ENCODE measurements around the gene SUSD1. TPM values are rescaled to one million over a fixed set of nuclear protein-coding genes. Genes with fewer than 3 reads are reported as not detected.
A peak's percentile ranks its signal among the peaks of the same experiment; 100 is the strongest.

The SUSD1 gene
- total RNA-seq, 1 experiment from 2014 or later = 7.4 TPM

GRCh38 chr9:112170968-112171367 lies 4.1 kb downstream of the SUSD1 start:
- DNase-seq (no peak), ATAC-seq (no peak)
- Histone ChIP-seq H3K9me2 (replicated peaks; ENCODE audit: low read length) (no peaks in the 10 kb centered on the region), H3K27me3 (ENCODE audit: low read length) (no peaks in the 10 kb centered on the region), H2AFZ (ENCODE audit: low read length) (no peak overlapping the region), H3K27ac (ENCODE audit: low read length) (peak overlapping the region; percentile 94), H3K4me1 (ENCODE audit: insufficient read depth, low read length) (peaks cover 47% of the 10 kb centered on the region), H3F3A (ENCODE audit: low read length, unreplicated experiment) (no peaks in the 10 kb centered on the region), H3K9ac (ENCODE audit: low read length) (no peak overlapping the region; the same call in 1 of the 2 replicates), H3K4me3 (ENCODE audit: low read length) (no peak overlapping the region), H3K79me2 (ENCODE audit: low read length) (peaks cover 7% of the 10 kb centered on the region; the same call in 1 of the 2 replicates), H3K4me2 (ENCODE audit: low read length) (no peak overlapping the region), H3K9me3 (ENCODE audit: low read length) (no peaks in the 10 kb centered on the region), H3K36me3 (ENCODE audit: low read depth, low read length) (no peaks in the 10 kb centered on the region), H4K20me1 (ENCODE audit: low read length) (no peaks in the 10 kb centered on the region)
- no TSS peak for BruUV-seq (replicated peaks)
- POLR2A ChIA-PET (ENCODE audit: unreplicated experiment) = interaction anchor here (0.7 kb wide), 1 partner anchor 61 kb away, joined by 3 read pairs; no protein-coding TSS in a partner anchor
- intact Hi-C loops (cut with micrococcal nuclease) = no loop called here
- CTCF ChIA-PET = no interaction called here
- TF ChIP-seq EZH2phosphoT487 (IDR thresholded peaks at IDR 0.05; ENCODE audit: borderline replicate concordance, low read length) = no peak
- no peak for TF ChIP-seq EZH2 (IDR thresholded peaks at IDR 0.05; ENCODE audit: low read length, unreplicated experiment)

GRCh38 chr9:112170235-112170634 lies 4.9 kb downstream of the SUSD1 start:
- ChIA-PET CTCF (no interaction called here), POLR2A (ENCODE audit: unreplicated experiment) (interaction anchor here (0.7 kb wide), 1 partner anchor 60 kb away, joined by 3 read pairs; no protein-coding TSS in a partner anchor)
- no peak overlapping the region for H2AFZ ChIP-seq (ENCODE audit: low read length)
- H3F3A ChIP-seq (ENCODE audit: low read length, unreplicated experiment) = no peaks in the 10 kb centered on the region
- H3K4me2 ChIP-seq (ENCODE audit: low read length) = peak overlapping the region; percentile 62
- peak overlapping the region; percentile 94 for H3K27ac ChIP-seq (ENCODE audit: low read length)
- H3K36me3 ChIP-seq (ENCODE audit: low read depth, low read length) = no peaks in the 10 kb centered on the region
- H3K4me1 ChIP-seq (ENCODE audit: insufficient read depth, low read length) = peaks cover 50% of the 10 kb centered on the region
- H3K4me3 ChIP-seq (ENCODE audit: low read length) = no peak overlapping the region
- TF ChIP-seq EZH2phosphoT487 (IDR thresholded peaks at IDR 0.05; ENCODE audit: borderline replicate concordance, low read length) (no peak), EZH2 (IDR thresholded peaks at IDR 0.05; ENCODE audit: low read length, unreplicated experiment) (no peak)
- TF ChIP-seq, protein P1, sequence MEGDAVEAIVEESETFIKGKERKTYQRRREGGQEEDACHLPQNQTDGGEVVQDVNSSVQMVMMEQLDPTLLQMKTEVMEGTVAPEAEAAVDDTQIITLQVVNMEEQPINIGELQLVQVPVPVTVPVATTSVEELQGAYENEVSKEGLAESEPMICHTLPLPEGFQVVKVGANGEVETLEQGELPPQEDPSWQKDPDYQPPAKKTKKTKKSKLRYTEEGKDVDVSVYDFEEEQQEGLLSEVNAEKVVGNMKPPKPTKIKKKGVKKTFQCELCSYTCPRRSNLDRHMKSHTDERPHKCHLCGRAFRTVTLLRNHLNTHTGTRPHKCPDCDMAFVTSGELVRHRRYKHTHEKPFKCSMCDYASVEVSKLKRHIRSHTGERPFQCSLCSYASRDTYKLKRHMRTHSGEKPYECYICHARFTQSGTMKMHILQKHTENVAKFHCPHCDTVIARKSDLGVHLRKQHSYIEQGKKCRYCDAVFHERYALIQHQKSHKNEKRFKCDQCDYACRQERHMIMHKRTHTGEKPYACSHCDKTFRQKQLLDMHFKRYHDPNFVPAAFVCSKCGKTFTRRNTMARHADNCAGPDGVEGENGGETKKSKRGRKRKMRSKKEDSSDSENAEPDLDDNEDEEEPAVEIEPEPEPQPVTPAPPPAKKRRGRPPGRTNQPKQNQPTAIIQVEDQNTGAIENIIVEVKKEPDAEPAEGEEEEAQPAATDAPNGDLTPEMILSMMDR (conservative IDR thresholded peaks at IDR 0.05; ENCODE audit: low read depth, low read length) = no peak
- H3K27me3 ChIP-seq (ENCODE audit: low read length) = no peaks in the 10 kb centered on the region
- no peaks in the 10 kb centered on the region for H3K9me2 ChIP-seq (replicated peaks; ENCODE audit: low read length)
- BruUV-seq (replicated peaks) = no TSS peak
- H4K20me1 ChIP-seq (ENCODE audit: low read length) = no peaks in the 10 kb centered on the region
- DNase-seq = peak; percentile 77
- no peaks in the 10 kb centered on the region for H3K9me3 ChIP-seq (ENCODE audit: low read length)
- ATAC-seq = peak; percentile 21; the same call in 1 of the 2 replicates
- intact Hi-C loops (cut with micrococcal nuclease) = no loop called here
- H3K9ac ChIP-seq (ENCODE audit: low read length) = peak overlapping the region; percentile 65
- peaks cover 7% of the 10 kb centered on the region; the same call in 1 of the 2 replicates for H3K79me2 ChIP-seq (ENCODE audit: low read length)

DNA sequence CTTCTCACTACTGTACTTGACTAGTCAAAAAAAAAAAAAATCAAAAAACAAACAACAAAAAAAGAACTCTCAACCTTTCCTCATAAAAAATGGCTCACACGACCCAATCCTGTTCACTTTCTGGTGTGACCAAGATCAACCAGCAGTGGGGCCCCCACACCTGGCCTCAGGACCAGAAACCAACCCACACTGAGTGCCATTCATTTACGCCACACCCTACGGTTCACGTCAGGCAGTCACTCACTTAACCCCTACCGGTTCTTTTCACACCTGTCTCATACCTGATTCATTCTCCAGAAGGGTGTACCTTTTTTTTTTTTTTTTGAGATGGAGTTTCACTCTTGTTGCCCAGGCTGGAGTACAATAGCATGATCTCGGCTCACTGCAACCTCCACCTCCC lies 5.7 kb downstream of the SUSD1 start:
- Histone ChIP-seq H3F3A (ENCODE audit: low read length, unreplicated experiment) (no peaks in the 10 kb centered on the region), H3K36me3 (ENCODE audit: low read depth, low read length) (no peaks in the 10 kb centered on the region), H3K9ac (ENCODE audit: low read length) (peak overlapping the region; percentile 65; the same call in 1 of the 2 replicates), H3K9me2 (replicated peaks; ENCODE audit: low read length) (no peaks in the 10 kb centered on the region), H3K9me3 (ENCODE audit: low read length) (no peaks in the 10 kb centered on the region), H3K4me3 (ENCODE audit: low read length) (no peak overlapping the region), H3K4me1 (ENCODE audit: insufficient read depth, low read length) (peaks cover 49% of the 10 kb centered on the region), H3K27me3 (ENCODE audit: low read length) (no peaks in the 10 kb centered on the region), H3K27ac (ENCODE audit: low read length) (peak overlapping the region; percentile 94), H4K20me1 (ENCODE audit: low read length) (no peaks in the 10 kb centered on the region), H3K79me2 (ENCODE audit: low read length) (peaks cover 7% of the 10 kb centered on the region; the same call in 1 of the 2 replicates), H3K4me2 (ENCODE audit: low read length) (peak overlapping the region; percentile 62; the same call in 1 of the 2 replicates), H2AFZ (ENCODE audit: low read length) (no peak overlapping the region)
- POLR2A ChIA-PET (ENCODE audit: unreplicated experiment) = no interaction called here
- intact Hi-C loops (cut with micrococcal nuclease) = no loop called here
- BruUV-seq (replicated peaks) = no TSS peak
- no peak for ATAC-seq
- TF ChIP-seq EZH2phosphoT487 (IDR thresholded peaks at IDR 0.05; ENCODE audit: borderline replicate concordance, low read length) (no peak), EZH2 (IDR thresholded peaks at IDR 0.05; ENCODE audit: low read length, unreplicated experiment) (no peak)
- TF ChIP-seq, protein P1 (conservative IDR thresholded peaks at IDR 0.05; ENCODE audit: low read depth, low read length) = no peak
- CTCF ChIA-PET = no interaction called here
- DNase-seq = peak; percentile 38

Data from PC-3 (cell line).